ENCODE results near the gene SLC26A9.
A peak's percentile ranks its signal among the peaks of the same experiment; 100 is the strongest.

Gene SLC26A9, protein sequence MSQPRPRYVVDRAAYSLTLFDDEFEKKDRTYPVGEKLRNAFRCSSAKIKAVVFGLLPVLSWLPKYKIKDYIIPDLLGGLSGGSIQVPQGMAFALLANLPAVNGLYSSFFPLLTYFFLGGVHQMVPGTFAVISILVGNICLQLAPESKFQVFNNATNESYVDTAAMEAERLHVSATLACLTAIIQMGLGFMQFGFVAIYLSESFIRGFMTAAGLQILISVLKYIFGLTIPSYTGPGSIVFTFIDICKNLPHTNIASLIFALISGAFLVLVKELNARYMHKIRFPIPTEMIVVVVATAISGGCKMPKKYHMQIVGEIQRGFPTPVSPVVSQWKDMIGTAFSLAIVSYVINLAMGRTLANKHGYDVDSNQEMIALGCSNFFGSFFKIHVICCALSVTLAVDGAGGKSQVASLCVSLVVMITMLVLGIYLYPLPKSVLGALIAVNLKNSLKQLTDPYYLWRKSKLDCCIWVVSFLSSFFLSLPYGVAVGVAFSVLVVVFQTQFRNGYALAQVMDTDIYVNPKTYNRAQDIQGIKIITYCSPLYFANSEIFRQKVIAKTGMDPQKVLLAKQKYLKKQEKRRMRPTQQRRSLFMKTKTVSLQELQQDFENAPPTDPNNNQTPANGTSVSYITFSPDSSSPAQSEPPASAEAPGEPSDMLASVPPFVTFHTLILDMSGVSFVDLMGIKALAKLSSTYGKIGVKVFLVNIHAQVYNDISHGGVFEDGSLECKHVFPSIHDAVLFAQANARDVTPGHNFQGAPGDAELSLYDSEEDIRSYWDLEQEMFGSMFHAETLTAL

DNA sequence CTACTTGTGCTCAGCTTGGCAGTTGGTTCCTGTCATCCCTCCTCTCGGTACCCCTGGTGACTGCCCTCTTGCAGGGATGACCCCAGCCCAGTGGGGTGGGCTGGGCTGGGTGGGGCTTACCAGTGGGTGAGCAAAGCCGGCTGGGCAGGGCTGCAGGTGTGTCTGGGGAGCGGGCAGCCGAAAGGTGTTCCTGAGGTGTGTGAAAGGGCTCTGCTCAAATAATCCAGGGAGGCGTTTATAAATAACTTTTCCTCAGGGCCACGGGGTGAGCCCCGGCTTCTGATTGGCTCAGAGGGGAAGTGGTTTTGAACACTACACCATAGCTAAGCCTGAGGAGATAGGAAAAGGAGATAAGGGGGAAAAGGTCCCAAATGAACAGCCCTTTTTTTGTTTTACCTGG, at the start of gene SLC26A9:
Gene SLC26A9 (minus strand): TSS at position 212 of the 400 bp plus-strand sequence. CDS start 7,636 bp downstream, outside the sequence.
- DNase-seq: no peak

DNA sequence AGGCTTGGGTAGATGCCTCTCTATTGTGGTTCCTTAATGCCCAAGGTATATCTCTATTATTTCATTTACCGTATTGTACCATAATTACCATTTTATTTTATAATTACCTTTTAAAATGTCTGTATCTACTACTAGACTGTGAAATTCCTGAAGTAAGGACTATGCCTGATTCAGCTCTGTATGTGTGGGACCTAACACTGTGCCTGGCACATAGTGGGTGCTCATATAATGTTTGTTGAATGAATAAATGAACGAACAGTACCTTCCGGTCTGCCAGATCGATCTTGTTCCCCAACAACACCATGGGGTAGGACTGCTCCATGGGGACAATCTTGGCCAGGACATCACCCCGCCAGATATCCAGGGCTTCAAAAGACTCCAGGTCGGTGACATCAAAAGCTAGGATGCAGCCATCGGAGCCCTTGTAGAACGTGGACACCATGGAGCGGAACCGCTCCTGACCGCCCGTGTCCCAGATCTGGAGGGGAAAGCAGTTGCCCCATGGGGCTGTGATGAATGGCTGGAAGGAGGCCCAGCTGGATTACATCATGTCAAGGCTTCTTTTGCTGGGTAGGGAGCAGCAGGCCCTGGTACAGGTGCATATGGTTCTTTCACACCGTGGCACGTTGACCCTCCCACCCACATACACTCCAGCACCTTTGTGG, 49.1 kb upstream of the SLC26A9 start:
- DNase-seq: no peak

DNA sequence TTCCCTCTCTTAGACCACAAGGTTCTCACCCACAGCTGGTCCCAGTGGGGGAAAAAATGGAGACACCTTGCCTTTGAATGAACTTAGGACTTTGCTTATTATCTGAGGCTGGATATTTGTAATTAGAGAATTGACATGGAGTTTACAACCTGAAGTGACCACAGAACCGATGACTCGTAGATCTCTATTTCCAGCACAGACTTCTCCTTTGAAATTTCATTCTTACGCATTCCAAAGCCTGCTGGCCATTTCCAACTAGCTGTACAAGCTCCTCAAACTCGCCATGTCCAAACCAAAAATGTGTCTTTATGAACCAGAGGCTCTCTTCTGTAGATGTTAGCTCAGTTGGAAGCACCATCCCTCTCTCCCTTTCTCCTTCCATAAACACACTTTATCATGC, 48.0 kb upstream of the SLC26A9 start:
- no peak for DNase-seq

DNA sequence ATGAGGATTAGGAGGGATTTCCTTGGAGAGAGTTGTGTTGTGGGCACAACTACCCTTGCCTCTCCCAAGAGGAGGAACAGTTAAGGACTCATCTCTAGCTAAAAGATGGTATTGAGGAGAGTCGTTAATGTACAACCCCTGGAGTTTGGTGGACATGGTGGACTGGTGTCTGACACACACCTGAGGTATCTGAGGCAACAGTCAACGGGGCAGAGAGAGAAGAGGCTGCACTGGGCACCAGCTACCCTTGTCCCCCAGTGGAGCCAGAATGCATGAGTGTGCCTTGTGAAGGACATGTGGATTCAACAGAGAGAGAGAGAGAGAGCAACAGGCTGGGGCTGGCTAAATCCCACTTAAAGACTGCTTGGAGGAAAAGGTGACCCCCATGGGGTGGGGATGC, 47.0 kb upstream of the SLC26A9 start:
- no peak for DNase-seq

DNA sequence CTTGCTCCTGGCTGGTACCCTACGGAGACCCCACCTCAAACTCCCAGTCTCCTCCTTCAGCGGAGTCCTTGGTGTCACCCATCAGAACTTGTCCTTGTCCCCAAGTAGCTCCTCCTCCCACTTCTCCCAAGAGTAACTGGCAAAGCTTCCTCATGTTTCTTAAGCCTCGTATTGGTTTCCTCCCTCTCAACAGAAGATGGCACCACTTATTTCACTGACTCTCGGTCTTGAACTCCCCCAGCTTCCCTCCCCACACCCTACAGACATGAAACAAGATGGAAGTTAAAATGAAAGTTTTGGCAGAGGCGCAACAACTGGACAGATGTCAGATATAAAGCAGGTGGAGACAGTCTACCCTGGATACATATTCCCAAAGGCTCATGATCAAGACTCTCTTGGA, 46.5 kb upstream of the SLC26A9 start:
- no peak for DNase-seq

DNA sequence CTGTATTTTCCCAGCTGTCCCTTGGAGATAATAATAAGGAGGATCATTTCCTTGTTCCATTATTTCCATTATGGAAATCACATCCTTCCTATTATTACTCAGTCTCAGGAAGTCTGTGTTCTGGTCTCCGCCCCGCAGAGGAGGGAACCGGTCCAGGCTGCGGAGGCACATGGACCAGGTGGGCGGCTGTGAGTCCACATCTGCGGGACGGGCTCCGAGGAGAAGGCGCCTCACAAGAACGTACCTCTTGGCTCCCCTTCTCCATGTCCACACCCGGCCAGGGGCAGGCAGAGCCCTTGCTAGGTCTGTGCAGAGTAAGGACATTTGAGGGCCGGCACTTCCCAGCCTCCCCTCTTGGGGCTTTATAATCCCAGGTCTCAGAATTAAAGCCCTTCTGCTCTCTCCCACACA, 45.3 kb upstream of the SLC26A9 start:
- DNase-seq: no peak

DNA sequence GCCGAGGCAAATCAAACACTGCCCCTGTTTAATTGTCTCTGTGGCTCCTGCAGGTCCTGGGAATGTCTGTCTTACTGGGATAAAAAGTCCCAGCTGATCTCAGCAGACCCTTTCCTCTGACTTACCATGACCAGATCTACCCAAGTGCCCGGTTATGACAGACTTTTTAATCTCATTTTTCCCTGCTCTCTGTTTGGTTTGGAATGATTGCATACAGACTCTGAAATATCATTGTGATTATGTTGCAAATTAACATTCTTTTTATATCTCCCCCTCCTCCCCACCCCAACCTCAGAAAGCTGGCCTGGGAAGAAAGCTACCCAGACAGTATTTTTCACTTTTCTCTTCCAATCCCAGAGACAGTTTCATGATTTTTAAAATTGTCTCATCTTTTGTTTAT, 43.6 kb upstream of the SLC26A9 start:
- DNase-seq: no peak

DNA sequence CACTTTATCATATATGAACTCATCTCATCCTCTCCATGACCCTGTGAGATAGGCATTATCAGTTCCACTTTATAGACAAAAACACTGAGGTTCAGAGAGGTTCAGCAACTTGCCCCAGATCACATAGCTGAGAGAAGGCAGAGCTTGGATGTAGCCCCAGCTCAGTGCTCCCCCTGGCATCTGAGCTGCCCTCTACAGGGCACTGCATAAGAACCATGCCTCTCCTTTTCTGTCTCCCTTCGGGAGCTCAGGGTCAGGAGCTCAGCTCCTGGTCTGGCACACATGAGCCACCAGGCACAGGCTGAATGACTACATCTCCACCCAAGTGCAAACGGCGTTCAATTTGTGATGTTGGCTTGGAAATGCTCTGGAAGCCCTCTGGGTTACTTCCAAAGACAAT, 43.0 kb upstream of the SLC26A9 start:
- peak in 1 of 2 donors; percentile 10 for DNase-seq

DNA sequence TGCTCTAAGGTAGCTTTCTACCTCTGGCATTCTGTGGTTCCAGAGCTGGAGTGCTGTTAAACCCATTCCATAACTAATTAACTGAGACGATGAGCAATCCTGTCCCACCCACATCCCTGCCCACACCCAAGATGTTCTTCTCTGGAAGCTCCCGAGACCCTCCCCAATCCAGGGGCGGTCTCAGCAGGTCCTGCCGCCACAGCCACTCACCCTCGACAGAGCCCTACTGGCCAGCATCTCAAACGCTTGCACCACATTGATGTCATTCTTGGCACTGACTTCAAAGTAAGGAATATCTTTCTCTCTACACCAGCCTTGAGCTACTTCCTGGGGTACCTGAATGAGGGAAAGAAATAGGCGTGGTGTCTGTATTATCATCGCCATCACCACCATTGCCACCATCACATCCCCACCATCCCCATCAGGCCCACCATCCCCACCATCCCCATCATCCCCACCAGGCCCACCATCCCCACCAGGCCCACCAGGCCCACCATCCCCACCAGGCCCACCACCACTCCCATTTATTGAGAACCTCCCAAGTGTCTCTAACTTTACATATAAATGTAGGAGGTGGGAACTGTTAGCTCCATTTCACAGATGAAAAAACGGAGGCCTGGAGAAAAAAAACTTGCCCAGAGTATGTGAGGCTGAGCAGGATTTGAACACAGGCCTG, 42.2 kb upstream of the SLC26A9 start:
- DNase-seq: no peak

DNA sequence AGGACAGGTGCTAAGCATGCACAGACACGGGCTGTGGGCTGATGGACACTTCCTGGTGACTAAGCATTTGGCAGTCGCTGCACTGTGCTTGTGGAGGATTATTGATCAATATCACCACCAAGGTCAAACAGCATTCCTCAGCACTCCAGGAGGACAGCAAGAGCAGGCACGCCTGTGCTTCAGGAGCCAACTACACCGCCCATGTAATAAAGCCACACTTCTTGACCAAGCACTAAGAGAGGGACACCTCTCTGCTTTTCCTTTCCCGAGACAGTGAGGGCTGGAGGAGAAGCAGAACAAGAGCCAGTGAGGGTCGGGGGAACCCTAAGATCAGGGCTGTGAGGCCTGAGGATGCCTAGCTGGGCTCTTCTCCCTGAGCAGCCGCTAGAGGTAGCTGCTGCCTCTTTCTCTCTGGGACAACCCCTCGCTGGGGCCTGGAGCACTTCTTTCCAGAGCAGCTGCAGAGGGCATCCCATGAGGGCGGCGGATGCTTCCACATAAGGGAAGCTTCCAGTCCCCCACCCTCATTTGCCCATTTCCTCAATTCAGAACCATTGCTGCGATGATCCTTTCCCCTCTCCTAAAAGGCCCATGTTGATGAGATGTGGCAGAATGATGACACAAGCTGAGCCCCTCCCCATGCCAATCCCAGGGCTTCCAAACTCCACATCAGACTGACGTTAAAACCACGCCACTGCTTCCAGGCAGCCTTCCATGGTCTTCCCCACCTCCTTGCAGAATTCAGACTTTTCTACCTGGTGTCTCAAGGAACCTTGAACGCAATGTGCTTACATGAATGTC, 40.9 kb upstream of the SLC26A9 start:
- DNase-seq: peak; percentile 73 to 76

DNA sequence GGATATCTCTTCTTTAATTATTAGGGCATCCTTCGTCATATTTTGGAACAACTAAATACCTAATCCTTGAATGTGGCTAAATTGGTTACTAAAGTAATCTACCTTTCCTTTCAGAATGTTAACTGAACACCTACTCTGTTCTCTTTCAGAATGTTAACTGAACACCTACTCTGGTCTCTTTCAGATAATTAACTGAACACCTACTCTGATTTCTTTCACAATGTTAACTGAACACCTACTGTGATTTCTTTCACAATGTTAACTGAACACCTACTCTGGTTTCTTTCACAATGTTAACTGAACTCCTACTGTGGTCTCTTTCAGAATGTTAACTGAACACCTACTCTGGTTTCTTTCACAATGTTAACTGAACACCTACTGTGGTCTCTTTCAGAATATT, 38.0 kb upstream of the SLC26A9 start:
- DNase-seq: no peak

DNA sequence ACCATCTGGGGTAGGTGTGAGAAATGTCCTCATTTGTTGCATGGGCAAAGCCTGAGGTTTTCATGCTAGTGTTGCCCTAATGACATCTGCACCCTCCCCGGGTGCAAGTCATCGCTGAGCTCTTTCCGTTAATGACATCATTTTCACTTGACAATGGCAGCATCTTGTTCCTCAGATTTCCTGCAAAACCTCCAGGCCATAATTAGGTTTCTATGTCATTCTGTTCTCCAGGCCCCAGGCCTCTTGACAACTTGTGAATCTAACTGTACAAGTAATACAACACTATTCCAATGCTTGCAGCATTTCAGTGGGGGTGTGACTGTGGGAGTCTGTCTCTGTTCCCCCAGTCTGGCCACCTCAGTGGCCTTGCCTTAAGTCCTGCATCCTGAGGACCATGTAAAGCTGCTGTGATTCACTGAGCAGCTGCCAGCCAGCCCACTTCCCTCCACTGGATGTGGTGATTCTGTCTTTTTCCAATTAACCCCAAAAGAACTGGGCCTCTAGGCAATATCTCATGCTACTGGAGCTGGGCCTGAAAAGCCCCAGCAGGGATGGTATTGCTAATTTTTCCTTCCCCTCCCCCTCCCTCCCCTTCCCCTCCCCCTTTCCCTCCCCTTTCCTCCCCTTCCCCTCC, 37.1 kb upstream of the SLC26A9 start:
- no peak for DNase-seq

DNA sequence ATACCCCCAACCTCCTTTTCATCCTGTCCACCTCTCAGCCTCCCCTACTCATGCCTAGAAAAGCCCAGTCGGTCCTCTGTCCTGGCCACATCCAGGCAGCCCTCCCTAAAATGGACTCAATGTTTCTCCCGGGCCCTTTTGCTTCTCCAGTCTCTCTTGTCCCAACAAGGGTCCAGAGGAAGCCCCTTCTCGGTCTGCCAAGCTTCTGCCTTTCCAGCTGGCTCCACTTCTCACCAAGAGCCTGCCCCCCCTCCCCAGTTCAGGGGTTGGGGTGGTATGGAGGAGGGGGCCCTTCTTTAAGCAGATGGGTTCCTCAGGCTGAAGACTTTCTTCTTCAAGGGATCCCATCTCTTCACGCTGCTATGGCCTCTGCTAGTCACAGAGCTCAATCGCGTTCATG, 36.0 kb upstream of the SLC26A9 start:
- DNase-seq: no peak

DNA sequence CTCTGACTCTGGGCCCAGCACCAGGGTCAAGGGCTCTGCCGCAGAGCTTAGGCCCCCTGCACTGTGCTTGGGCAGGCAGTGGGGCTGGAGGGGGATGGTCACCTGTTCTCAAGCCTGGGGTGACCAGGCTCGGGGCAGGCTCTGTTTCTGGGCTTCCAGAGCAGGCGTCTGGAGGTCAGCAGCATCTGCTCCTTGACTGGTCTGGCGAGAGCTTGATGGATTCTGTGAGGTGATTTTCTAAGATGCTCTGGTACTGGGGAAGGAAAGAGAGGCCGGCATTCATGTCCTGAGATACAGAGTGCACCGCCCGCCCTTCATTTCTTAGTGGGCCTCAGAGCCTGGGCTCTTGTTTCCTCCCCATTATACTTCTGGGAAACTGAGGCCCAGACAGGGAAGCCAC, 35.4 kb upstream of the SLC26A9 start:
- no peak for DNase-seq

DNA sequence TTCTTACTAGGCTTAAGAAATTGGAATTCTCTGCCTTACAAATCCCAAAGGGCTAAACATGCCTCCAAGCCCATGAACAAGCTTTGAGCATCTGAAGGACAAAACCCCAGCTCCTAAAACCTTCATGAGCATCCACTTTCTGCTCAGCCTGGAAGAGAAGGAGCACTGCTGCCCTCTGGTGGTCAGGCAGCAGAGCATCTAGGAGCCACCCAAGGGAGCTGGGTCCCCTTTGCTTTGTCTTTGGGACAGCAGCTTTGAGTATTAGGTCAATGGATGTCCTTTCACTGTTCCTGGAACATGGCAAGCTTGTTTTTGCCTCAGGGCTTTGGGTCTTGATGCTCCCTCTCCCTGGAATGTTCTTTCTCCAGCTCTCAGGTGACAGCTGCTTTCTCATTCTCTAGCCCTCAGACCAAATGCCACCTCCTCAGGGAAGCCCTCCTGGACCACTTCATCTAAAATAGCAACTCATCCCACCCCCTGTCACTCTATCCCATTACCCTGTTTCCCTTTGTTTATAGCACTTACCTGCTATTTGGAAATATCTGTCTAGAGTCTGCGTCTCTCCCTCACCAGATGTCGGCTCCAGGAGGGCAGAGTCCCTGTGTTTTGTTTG, 34.3 kb upstream of the SLC26A9 start:
- peak; percentile 81 to 83 for DNase-seq

DNA sequence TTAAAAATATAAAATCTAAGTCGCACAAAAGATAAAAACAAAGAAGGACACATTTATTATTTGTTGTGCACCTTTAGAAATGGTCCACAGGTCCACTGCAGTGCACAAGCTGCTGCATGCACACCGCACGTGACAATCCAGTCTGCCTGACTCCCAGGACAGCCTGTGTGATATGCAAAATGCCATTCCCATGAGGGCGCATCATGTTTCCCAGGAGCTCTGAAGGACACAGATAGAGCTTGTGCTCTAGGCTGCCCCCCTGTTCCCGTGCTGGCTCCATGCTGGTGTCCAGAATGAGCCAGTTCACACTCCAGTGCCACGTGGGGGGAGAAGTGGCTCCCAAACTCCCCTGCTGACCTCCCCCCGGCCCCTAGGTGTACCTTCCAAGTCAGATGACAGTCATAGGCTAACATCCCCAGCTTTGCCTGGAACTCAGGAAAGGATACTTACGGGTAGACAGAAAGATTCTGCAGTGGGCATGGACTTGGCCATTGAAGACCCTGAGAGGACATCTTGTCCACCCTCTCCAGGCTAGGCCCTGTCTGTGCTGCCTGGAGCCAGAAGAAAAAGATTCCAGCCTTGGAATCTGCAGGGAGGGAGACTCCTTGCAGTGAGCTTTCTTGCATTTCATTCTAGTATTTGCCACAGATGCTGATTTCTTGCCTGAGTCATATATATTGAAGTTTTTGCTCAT, 33.6 kb upstream of the SLC26A9 start:
- peak in 1 of 2 donors; percentile 27 for DNase-seq

DNA sequence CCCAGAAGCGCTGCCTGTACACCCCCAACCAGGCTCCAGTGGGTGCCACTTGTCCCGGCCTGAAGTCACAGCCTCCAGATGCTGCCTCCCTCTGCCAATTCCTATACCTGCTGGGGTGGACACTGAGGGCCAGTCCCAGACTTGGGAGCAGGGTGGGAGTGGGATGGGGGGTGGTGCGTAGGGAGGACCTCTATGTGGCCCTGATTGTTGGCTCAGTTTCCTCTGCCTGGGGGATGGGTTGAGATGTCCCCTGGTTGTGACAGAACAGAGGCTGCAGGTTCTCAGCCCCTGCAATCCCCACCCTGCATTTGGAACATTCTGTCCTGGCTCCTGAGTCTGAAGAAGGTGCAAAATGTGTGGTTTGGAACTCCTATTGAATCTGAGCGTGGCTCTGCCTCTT, 32.8 kb upstream of the SLC26A9 start:
- DNase-seq: no peak

DNA sequence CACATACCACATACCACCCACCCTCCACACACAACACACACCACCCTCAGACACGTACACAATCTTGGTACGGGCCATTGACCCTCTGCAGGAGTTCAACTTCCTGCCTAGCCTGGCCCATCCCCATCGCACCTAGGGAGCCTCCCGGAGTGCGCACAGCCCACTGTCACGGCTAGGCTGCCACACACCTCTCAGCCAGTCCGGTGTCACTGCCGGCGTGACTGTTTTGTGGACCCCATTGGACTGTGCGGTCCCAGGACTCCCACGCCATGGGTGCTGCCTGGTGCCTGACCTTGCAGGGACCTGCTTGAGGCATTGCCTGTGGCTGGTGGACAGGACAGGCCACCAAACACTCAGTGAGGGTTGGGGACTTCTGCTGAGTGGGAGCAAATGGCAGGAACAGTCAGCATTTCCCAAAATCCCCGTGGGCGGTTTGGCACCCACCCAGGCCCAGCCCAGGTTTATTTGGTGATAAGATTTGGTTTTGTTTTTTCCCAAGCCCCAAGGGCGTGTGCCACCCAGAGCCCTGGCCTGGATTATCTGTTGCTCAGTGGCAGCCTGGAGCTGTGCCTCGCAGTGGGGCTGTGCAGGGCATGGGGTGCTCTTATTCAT, 32.2 kb upstream of the SLC26A9 start:
- no peak for DNase-seq

DNA sequence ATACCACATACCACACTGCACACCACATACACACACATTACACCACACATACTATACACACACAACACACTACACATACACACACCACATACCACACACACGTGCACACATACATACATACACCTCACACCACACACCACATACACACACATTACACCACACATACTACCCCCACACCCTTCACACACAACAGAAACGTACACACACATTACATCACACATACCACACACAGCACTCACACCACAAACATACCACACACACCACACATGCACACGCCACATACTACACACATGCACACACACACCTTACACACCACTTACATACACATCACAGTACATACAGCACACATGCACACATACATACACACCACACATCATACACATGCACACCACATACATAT, 31.5 kb upstream of the SLC26A9 start:
- DNase-seq: no peak

Measured in hippocampal formation (tissue), 2 donors.